Esophagus squamous epithelium (tissue), 5 donors: ENCODE data around the gene CAMK2A. TPM values are rescaled to one million over a fixed set of nuclear protein-coding genes. Genes with fewer than 3 reads are reported as not detected.

ENCODE experiments used
- DNase-seq: peaks from one replicate; lab custom pipeline; 2025; lab: John Stamatoyannopoulos, UW
- H3K27ac ChIP-seq, 4 donors: fragments of 200-600 bp; sonication (generic); one replicate each; pipeline ENCODE4 v1.5.1; 2016 to 2019; ENCODE audit warnings: mild to moderate bottlenecking in 1 of 4
- H3K27me3 ChIP-seq, 4 donors: fragments of 200-600 bp; sonication (generic); 1 replicate in 3 of 4; 2 replicates in 1 of 4; pipeline versions ENCODE4 v1.5.1 to v1.6.0; 2017 to 2021; ENCODE audit warnings: antibody characterized with exemption in 1 of 4
- H3K36me3 ChIP-seq, 3 donors: fragments of 200-600 bp; sonication (generic); one replicate each; pipeline ENCODE4 v1.5.1; 2016 to 2019
- H3K4me1 ChIP-seq, 3 donors: fragments of 200-600 bp; sonication (generic); one replicate each; pipeline ENCODE4 v1.5.1; 2017 to 2019
- H3K4me3 ChIP-seq, 4 donors: fragments of 200-600 bp; sonication (generic); 1 replicate in 3 of 4; 2 replicates in 1 of 4; pipeline ENCODE4 v1.5.1; 2016 to 2019; ENCODE audit warnings: mild to moderate bottlenecking in 2 of 4, moderate library complexity in 1 of 4
- H3K9me3 ChIP-seq, 3 donors: fragments of 200-600 bp; sonication (generic); one replicate each; pipeline ENCODE4 v1.5.1; 2016 to 2019
- CTCF ChIP-seq, 6 experiments: fragments of 450-650 bp in 4 of 6; fragments of 200-600 bp in 2 of 6; sonication (generic) in 2 of 6; IDR thresholded peaks; one replicate each; pipeline ENCODE4 v1.5.1; 2016 to 2019; ENCODE audit warnings: antibody characterized with exemption in 6 of 6, mild to moderate bottlenecking in 4 of 6, moderate library complexity in 4 of 6
- POLR2A ChIP-seq, 4 donors: fragments of 450-650 bp; IDR thresholded peaks; one replicate each; pipeline ENCODE4 v1.6.1; 2017; ENCODE audit warnings: antibody characterized with exemption in 4 of 4, mild to moderate bottlenecking in 4 of 4, moderate library complexity in 3 of 4
- WGBS, 2 donors: methylation state at CpG; one replicate each; pipeline ENCODE4 v1.1.5; 2018; 5-methylcytosine and 5-hydroxymethylcytosine counted together
- intact Hi-C: fragments of 100-400 bp; cut with DNase I; formaldehyde crosslinking; loops from one replicate; pipeline ENCODE4 v1.15.0; 2022
- total RNA-seq, 4 donors: library from RNA; depleted of rRNA; stranded (reverse); fragments of >200 nt; gene quantifications; one replicate each; pipeline ENCODE4 v1.1.0, GENCODE V29; 2016
- donor health status: DM: yes; HTN: yes; CAD: no.

The CAMK2A gene
- total RNA-seq, 4 donors from 2014 or later: 0.04 TPM; not detected in 3

DNA sequence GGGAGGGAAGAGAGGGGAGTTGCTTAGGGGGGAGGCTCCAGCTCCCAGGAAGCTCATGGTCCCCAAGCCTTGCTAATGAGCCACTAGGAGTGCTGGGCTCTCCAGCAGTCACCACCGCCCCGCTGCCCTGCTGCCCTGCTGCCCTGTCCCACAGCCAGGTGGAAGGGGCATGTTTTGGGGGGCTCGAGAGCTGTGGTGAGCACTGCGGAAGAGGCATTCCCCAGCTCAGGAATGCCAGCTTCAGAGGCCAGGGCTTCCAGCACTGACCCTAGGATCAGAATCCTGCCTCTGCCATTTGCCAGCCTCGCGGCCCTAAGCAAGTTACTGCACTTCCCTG lies 82.8 kb downstream of the CAMK2A start:
- no peaks in the 10 kb centered on the region for H3K9me3 ChIP-seq
- H3K36me3 ChIP-seq: no peaks in the 10 kb centered on the region
- 88 to 93% methylated on average over 4 of the region's 6 CpGs for WGBS, 2 donors
- H3K4me3 ChIP-seq: no peak overlapping the region
- no peak overlapping the region for H3K27ac ChIP-seq
- H3K27me3 ChIP-seq: peaks cover 0 to 9% (median 0%) of the 10 kb centered on the region in 4 donors
- H3K4me1 ChIP-seq: peaks cover 0 to 11% (median 10%) of the 10 kb centered on the region in 3 donors
- TF ChIP-seq POLR2A (IDR thresholded peaks at IDR 0.05): no peak
- no peak for TF ChIP-seq CTCF (IDR thresholded peaks at IDR 0.05)
- intact Hi-C loops: no loop called here
- no peak for DNase-seq

DNA sequence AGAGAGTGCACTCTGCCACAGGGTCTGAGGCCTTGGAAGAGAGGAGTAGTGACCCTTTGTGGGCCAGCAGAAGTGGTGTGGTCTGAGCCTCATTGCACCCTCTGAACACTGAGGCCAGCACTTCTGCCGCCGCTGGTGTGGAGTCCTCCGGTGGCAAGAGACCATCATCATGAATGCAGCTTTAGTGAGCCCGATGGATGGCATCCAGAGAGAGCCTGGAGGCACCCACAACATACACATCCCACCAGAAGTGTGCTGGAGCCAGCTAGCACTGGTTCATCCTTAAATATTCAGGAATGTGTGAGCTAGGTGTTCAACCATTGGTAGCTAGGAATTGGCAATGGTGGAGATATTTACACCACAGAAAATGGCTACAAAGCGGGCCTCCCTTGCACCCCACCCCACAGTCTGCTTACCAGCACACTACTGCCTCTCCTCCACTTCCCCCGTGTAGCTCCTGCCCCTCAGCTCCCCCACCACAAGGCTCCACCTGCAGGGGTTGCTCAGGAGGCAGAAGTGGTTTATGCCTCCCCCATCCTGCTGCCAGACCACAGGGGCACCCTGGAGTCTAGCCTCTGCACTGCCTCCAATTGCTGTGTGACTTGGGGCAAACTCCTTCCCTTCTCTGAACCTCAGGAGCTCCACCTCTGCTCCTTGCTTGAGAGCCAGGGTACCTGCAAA lies 83.3 kb downstream of the CAMK2A start:
- intact Hi-C loops: no loop called here
- Histone ChIP-seq H3K4me3 (no peak overlapping the region), H3K36me3 (no peaks in the 10 kb centered on the region), H3K4me1 (peaks cover 0 to 11% (median 10%) of the 10 kb centered on the region in 3 donors), H3K27ac (no peak overlapping the region), H3K9me3 (no peaks in the 10 kb centered on the region), H3K27me3 (peaks cover 0 to 9% (median 0%) of the 10 kb centered on the region in 4 donors)
- WGBS, 2 donors: 73% methylated on average over 2 of the region's 6 CpGs; no CpG with 5 or more reads in 1 of the 2 donors
- TF ChIP-seq CTCF (IDR thresholded peaks at IDR 0.05) (no peak), POLR2A (IDR thresholded peaks at IDR 0.05) (no peak)
- DNase-seq: no peak

DNA sequence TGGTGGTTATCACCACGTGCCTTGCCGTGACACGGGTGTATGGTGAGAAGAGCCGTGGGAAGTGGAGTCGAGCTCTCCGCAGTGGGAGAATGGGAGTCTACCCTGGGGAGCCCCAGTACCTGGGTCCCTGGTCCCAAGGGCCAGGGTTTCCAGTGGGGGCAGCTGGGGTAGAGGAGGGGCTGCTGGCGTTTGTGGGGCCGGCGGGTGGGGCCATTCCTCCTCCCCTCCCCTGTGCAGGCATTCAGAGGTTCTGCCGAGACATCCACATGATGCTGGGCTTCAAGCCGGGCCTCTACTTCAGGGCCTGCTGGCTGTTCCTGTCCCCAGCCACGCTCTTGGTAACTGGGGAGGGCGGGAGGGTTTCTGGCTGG lies 85.0 kb downstream of the CAMK2A start:
- no peaks in the 10 kb centered on the region for H3K36me3 ChIP-seq
- 100% methylated on average over 2 of the region's 13 CpGs; no CpG with 5 or more reads in 1 of the 2 donors for WGBS, 2 donors
- no peak for DNase-seq
- peaks cover 0 to 11% (median 0%) of the 10 kb centered on the region in 4 donors for H3K27me3 ChIP-seq
- intact Hi-C loops: no loop called here
- H3K9me3 ChIP-seq: no peaks in the 10 kb centered on the region
- H3K27ac ChIP-seq: no peak overlapping the region
- no peak overlapping the region for H3K4me3 ChIP-seq
- TF ChIP-seq CTCF (IDR thresholded peaks at IDR 0.05) (no peak), POLR2A (IDR thresholded peaks at IDR 0.05) (no peak)
- H3K4me1 ChIP-seq: peaks cover 0 to 11% (median 10%) of the 10 kb centered on the region in 3 donors

DNA sequence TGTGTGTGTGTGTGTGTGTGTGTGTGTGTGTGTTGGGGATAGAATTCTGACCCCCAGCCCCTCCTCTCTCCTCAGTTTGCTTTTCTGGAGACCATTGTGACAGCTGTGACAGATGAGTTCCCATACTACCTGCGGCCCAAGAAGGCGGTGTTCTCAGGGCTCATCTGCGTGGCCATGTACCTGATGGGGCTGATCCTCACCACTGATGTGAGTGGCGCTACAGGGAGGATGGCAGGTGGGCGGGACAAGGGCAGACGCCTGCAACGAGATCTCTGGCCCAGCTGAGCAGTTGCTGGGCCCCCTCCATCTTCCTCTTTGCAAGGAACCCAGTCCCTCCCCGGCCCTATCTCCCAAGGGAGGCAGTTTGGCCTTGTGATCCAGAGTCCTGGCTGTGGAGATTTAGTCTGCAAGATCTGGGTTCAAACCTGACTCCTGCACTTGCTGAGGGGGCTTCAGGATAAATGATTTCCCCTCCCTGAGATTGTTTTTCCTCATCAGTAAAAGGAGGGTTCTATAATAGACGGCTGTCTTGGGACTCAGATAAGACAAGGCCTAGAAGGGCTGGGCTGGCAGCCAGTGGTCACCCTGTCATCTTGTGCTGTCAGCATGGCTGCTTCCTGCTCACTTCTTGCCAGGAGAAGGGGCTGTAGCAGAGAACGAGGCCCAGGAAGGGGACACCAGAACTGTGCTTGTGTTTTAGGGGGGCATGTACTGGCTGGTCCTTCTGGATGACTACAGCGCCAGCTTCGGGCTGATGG lies 85.6 kb downstream of the CAMK2A start:
- Histone ChIP-seq H3K27me3 (peaks cover 0 to 14% (median 0%) of the 10 kb centered on the region in 4 donors), H3K27ac (no peak overlapping the region), H3K4me3 (no peak overlapping the region), H3K36me3 (no peaks in the 10 kb centered on the region), H3K4me1 (peaks cover 0 to 7% (median 6%) of the 10 kb centered on the region in 3 donors), H3K9me3 (no peaks in the 10 kb centered on the region)
- 73 to 81% methylated on average over 4 to 6 of the region's 12 CpGs for WGBS, 2 donors
- TF ChIP-seq CTCF (IDR thresholded peaks at IDR 0.05): no peak
- TF ChIP-seq POLR2A (IDR thresholded peaks at IDR 0.05): no peak
- intact Hi-C loops: no loop called here
- no peak for DNase-seq

DNA sequence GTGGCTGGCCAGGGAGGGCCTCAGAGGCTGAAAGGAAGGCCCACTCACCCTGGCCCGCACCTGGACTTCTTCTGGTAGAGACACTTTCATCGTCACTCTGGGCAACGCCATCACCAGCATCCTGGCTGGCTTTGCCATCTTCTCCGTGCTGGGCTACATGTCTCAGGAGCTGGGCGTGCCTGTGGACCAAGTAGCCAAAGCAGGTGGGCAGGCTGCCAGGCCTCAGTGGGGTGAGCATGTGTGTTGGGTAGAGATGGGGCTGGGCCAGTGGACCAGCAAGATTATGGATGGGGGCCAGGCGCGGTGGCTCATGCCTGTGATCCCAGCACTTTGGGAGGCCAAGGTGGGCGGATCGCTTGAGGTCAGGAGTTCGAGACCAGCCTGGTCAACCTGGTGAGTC lies 87.1 kb downstream of the CAMK2A start:
- DNase-seq: no peak
- Histone ChIP-seq H3K4me1 (no peaks in the 10 kb centered on the region), H3K27me3 (peaks cover 0 to 11% (median 0%) of the 10 kb centered on the region in 4 donors), H3K36me3 (no peaks in the 10 kb centered on the region), H3K4me3 (no peak overlapping the region), H3K9me3 (no peaks in the 10 kb centered on the region), H3K27ac (no peak overlapping the region)
- no peak for TF ChIP-seq CTCF (IDR thresholded peaks at IDR 0.05)
- no peak for TF ChIP-seq POLR2A (IDR thresholded peaks at IDR 0.05)
- intact Hi-C loops: no loop called here
- WGBS, 2 donors: 96 to 99% methylated on average over 4 to 8 of the region's 10 CpGs
